Right kidney (tissue), 9 donors: ENCODE measurements around the gene GSTA4.

Experiments used
- DNase-seq: peaks from one replicate; pipeline ENCODE4 v3.0.0-alpha.2; 2016
- long read RNA-seq, 8 donors: transcript quantifications; one replicate each; lab custom pipeline, GENCODE V29; 2026

GSTA4 gene
- long read RNA-seq, donor 1, transcript GSTA4-203 (7 exons, 1,334 nt), result major isoform, 31 of 73 reads
- long read RNA-seq, donor 1, partial matches to known transcripts, result 41 of 73 reads
- long read RNA-seq, donor 1, other reads (novel, unspliced or antisense), result 0 of 73 reads
- long read RNA-seq, donor 2, transcript GSTA4-203 (7 exons, 1,334 nt), result major isoform, 24 of 43 reads
- long read RNA-seq, donor 2, partial matches to known transcripts, result 18 of 43 reads
- long read RNA-seq, donor 2, other reads (novel, unspliced or antisense), result 0 of 43 reads
- long read RNA-seq, donor 3, transcript GSTA4-203 (7 exons, 1,334 nt), result major isoform, 14 of 36 reads
- long read RNA-seq, donor 3, partial matches to known transcripts, result 20 of 36 reads
- long read RNA-seq, donor 3, other reads (novel, unspliced or antisense), result 0 of 36 reads
- long read RNA-seq, donor 4, transcript GSTA4-203 (7 exons, 1,334 nt), result major isoform, 31 of 58 reads
- long read RNA-seq, donor 4, partial matches to known transcripts, result 26 of 58 reads
- long read RNA-seq, donor 4, other reads (novel, unspliced or antisense), result 0 of 58 reads
- long read RNA-seq, donor 5, transcript GSTA4-203 (7 exons, 1,334 nt), result major isoform, 40 of 64 reads
- long read RNA-seq, donor 5, partial matches to known transcripts, result 24 of 64 reads
- long read RNA-seq, donor 5, other reads (novel, unspliced or antisense), result 0 of 64 reads
- long read RNA-seq, donor 6, transcript GSTA4-203 (7 exons, 1,334 nt), result major isoform, 27 of 40 reads
- long read RNA-seq, donor 6, partial matches to known transcripts, result 12 of 40 reads
- long read RNA-seq, donor 6, other reads (novel, unspliced or antisense), result 0 of 40 reads
- long read RNA-seq, donor 7, transcript GSTA4-203 (7 exons, 1,334 nt), result major isoform, 34 of 82 reads
- long read RNA-seq, donor 7, partial matches to known transcripts, result 41 of 82 reads
- long read RNA-seq, donor 7, other reads (novel, unspliced or antisense), result 6 of 82 reads
- long read RNA-seq, donor 8, transcript GSTA4-203 (7 exons, 1,334 nt), result major isoform, 39 of 64 reads
- long read RNA-seq, donor 8, partial matches to known transcripts, result 25 of 64 reads
- long read RNA-seq, donor 8, other reads (novel, unspliced or antisense), result 0 of 64 reads

- DNase-seq, result peak; percentile 97
Observed at GRCh38 chr6:52995089-52995912, at the start of gene GSTA4. Gene GSTA4 (minus strand): TSS chr6:52995284. CDS start chr6:52994243, 1,041 bp downstream.

GRCh38 chr6:53044572-53044971 lies 49.5 kb upstream of the GSTA4 start:
- DNase-seq, result no peak

- no peak for DNase-seq
Observed at GRCh38 chr6:53044071-53044470, 49.0 kb upstream of the GSTA4 start.

- no peak for DNase-seq
Observed at GRCh38 chr6:53043581-53043980, 48.5 kb upstream of the GSTA4 start.

- no peak for DNase-seq
Observed at GRCh38 chr6:53042112-53042511, 47.0 kb upstream of the GSTA4 start.

GRCh38 chr6:53041356-53041755 lies 46.3 kb upstream of the GSTA4 start:
- DNase-seq, result no peak

- DNase-seq, result no peak
Observed at GRCh38 chr6:53038596-53038995, 43.5 kb upstream of the GSTA4 start.

- DNase-seq, result no peak
Observed at GRCh38 chr6:53038141-53038540, 43.1 kb upstream of the GSTA4 start.

GRCh38 chr6:53035549-53036213 lies 40.6 kb upstream of the GSTA4 start:
- DNase-seq, result no peak

- DNase-seq, result no peak
Observed at GRCh38 chr6:53033764-53034163, 38.7 kb upstream of the GSTA4 start.

- no peak for DNase-seq
Observed at GRCh38 chr6:53032849-53033248, 37.8 kb upstream of the GSTA4 start.

GRCh38 chr6:53031281-53031680 lies 36.2 kb upstream of the GSTA4 start:
- DNase-seq, result no peak

GRCh38 chr6:53029761-53030160 lies 34.7 kb upstream of the GSTA4 start:
- DNase-seq, result no peak

- DNase-seq, result no peak
Observed at GRCh38 chr6:53029257-53029656, 34.2 kb upstream of the GSTA4 start.

GRCh38 chr6:53028467-53028866 lies 33.4 kb upstream of the GSTA4 start:
- DNase-seq, result no peak

- DNase-seq, result no peak
Observed at GRCh38 chr6:53027131-53027718, 32.1 kb upstream of the GSTA4 start.

- no peak for DNase-seq
Observed at GRCh38 chr6:53026526-53026925, 31.4 kb upstream of the GSTA4 start.

- DNase-seq, result no peak
Observed at GRCh38 chr6:53023323-53023722, 28.2 kb upstream of the GSTA4 start.

GRCh38 chr6:53020005-53020744 lies 25.1 kb upstream of the GSTA4 start:
- DNase-seq, result no peak

- DNase-seq, result no peak
Observed at GRCh38 chr6:53018446-53018845, 23.4 kb upstream of the GSTA4 start.
